Naive thymus-derived CD4-positive, alpha-beta T cell (primary cell): ENCODE measurements around the gene MYL6. TPM values are rescaled to one million over a fixed set of nuclear protein-coding genes. Genes with fewer than 3 reads are reported as not detected.
"Not testable (repeated sequence)": the region's sequence is repeated elsewhere in the genome, so short reads cannot be mapped to it uniquely, and the experiment has no call there.

Experiments
- ATAC-seq: fragments of 150-1000 bp; cut with Tn5 transposase; 2 replicates; pipeline ENCODE4 v1.10.0; 2021; ENCODE audit warnings: mild to moderate bottlenecking, moderate library complexity
- CTCF ChIA-PET: fragments of 350-600 bp; sonication (Branson Sonifier 250); formaldehyde crosslinking; loops from one replicate; lab custom pipeline; 2021; ENCODE audit warnings: antibody characterized with exemption; lab: Charles Lee
- POLR2A ChIA-PET: fragments of 350-600 bp; sonication (Branson Sonifier 250); formaldehyde crosslinking; loops from one replicate; lab custom pipeline; 2021; ENCODE audit warnings: antibody characterized with exemption, inconsistent platforms; lab: Charles Lee
- DNase-seq, 9 donors: peaks; one replicate each; pipeline versions ENCODE4 v3.0.0 to v3.0.0-alpha.2; 2020 to 2022; ENCODE audit warnings: mixed read lengths in 1 of 9
- H3K27ac ChIP-seq: one replicate; pipeline ENCODE4 v1.7.0; 2013; ENCODE audit warnings: mild to moderate bottlenecking, low read depth, low read length, moderate library complexity
- H3K27me3 ChIP-seq, 2 donors: one replicate each; pipeline ENCODE4 v1.7.0; 2013; ENCODE audit warnings: low read length in 2 of 2, mild to moderate bottlenecking in 2 of 2, moderate library complexity in 2 of 2; ENCODE audit not compliant: control insufficient read depth in 2 of 2, insufficient read depth in 2 of 2
- H3K36me3 ChIP-seq, 3 experiments: 1 replicate in 2 of 3; 2 replicates in 1 of 3; pipeline ENCODE4 v1.7.0; 2013; ENCODE audit warnings: low read length in 3 of 3, mild to moderate bottlenecking in 3 of 3, moderate library complexity in 1 of 3; ENCODE audit not compliant: insufficient read depth in 3 of 3, control insufficient read depth in 2 of 3
- H3K4me1 ChIP-seq, 2 donors: one replicate each; pipeline ENCODE4 v1.7.0; 2013; ENCODE audit warnings: low read length in 2 of 2, mild to moderate bottlenecking in 2 of 2, moderate library complexity in 1 of 2; ENCODE audit not compliant: control insufficient read depth in 2 of 2, insufficient read depth in 2 of 2
- H3K4me3 ChIP-seq: 2 replicates; pipeline ENCODE4 v1.7.0; 2013; ENCODE audit warnings: mild to moderate bottlenecking, low read length
- H3K9me3 ChIP-seq, 3 experiments: 1 replicate in 2 of 3; 2 replicates in 1 of 3; pipeline ENCODE4 v1.7.0; 2013; ENCODE audit warnings: low read length in 3 of 3; ENCODE audit not compliant: control insufficient read depth in 2 of 3
- H3K27ac Mint-ChIP-seq, 9 donors: one replicate each; pipeline ENCODE4 v1.8.0; 2020 to 2022; ENCODE audit warnings: mixed read lengths in 9 of 9, mild to moderate bottlenecking in 8 of 9, moderate library complexity in 5 of 9, inconsistent platforms in 2 of 9
- H3K27me3 Mint-ChIP-seq, 5 donors: one replicate each; pipeline ENCODE4 v1.8.0; 2021 to 2022; ENCODE audit warnings: mixed read lengths in 5 of 5, mild to moderate bottlenecking in 1 of 5
- H3K36me3 Mint-ChIP-seq, 5 donors: one replicate each; pipeline ENCODE4 v1.8.0; 2020 to 2022; ENCODE audit warnings: mixed read lengths in 5 of 5, mild to moderate bottlenecking in 3 of 5, inconsistent platforms in 1 of 5
- H3K4me1 Mint-ChIP-seq, 7 donors: one replicate each; pipeline ENCODE4 v1.8.0; 2020 to 2022; ENCODE audit warnings: mixed read lengths in 7 of 7, mild to moderate bottlenecking in 3 of 7, inconsistent platforms in 1 of 7
- H3K4me3 Mint-ChIP-seq, 10 donors: one replicate each; pipeline ENCODE4 v1.8.0; 2020 to 2022; ENCODE audit warnings: mild to moderate bottlenecking in 10 of 10, mixed read lengths in 10 of 10, moderate library complexity in 6 of 10, inconsistent platforms in 2 of 10
- H3K9me3 Mint-ChIP-seq, 11 donors: one replicate each; pipeline ENCODE4 v1.8.0; 2020 to 2022; ENCODE audit warnings: mixed read lengths in 11 of 11, mild to moderate bottlenecking in 4 of 11, inconsistent platforms in 1 of 11, moderate library complexity in 1 of 11
- intact Hi-C, 2 donors: fragments of 100-400 bp; cut with micrococcal nuclease; formaldehyde crosslinking; loops; one replicate each; pipeline ENCODE4 v1.15.1; 2023
- polyA plus RNA-seq, 2 donors: library from polyadenylated mRNA; unstranded; fragments of 300-500 nt; fragmentation: Illumina TruSeq; gene quantifications; one replicate each; pipeline ENCODE4 v1.2.3, GENCODE V29; 2021
- total RNA-seq, 6 experiments: library from RNA in 5 of 6; stranded (reverse) in 5 of 6; gene quantifications; 1 replicate in 5 of 6; 2 replicates in 1 of 6; pipeline ENCODE4 v1.2.3 and lab custom pipeline; 2021 to 2026

MYL6 gene
- total and polyA plus RNA-seq, 7 experiments from 2014 or later = 428 to 2,144 (median 805) TPM

- H3K27me3 ChIP-seq = no peaks in the 10 kb centered on the region
- ATAC-seq = no peak
- peaks cover 0 to 9% (median 0%) of the 10 kb centered on the region in 3 experiments for H3K36me3 ChIP-seq
- intact Hi-C loops = loop anchor here in 1 of 2 donors (5.0 kb wide), 1 partner anchor 183 kb away; the partner anchor contains the start of gene RAB5B
- DNase-seq = no peak
- H3K4me1 ChIP-seq = peaks cover 35 to 36% of the 10 kb centered on the region in 2 donors
- H3K4me1 Mint-ChIP-seq = peaks cover 31 to 64% (median 55%) of the 10 kb centered on the region in 7 donors
- no peak overlapping the region for H3K27ac ChIP-seq
- POLR2A ChIA-PET = interaction anchor here (0.5 to 12.7 kb wide), 7 partner anchors 9 to 140 kb away, joined by 3 to 161 read pairs (median 4); partner anchors contain the start of genes ESYT1, PA2G4 and SMARCC2
- H3K4me3 ChIP-seq = no peak overlapping the region
- peak overlapping the region in 9 of 10 donors; percentile 0 to 56 (median 41) for H3K4me3 Mint-ChIP-seq
- peaks cover 0 to 34% (median 6%) of the 10 kb centered on the region in 5 donors for H3K36me3 Mint-ChIP-seq
- H3K27me3 Mint-ChIP-seq = no peaks in the 10 kb centered on the region
- peak overlapping the region in 3 of 9 donors; percentile 10 to 65 (median 31) for H3K27ac Mint-ChIP-seq
- H3K9me3 Mint-ChIP-seq = no peaks in the 10 kb centered on the region
- H3K9me3 ChIP-seq = no peaks in the 10 kb centered on the region
- CTCF ChIA-PET = interaction anchor here (0.7 to 1.8 kb wide), 4 partner anchors 26 to 176 kb away, joined by 3 to 7 read pairs (median 4); partner anchors contain the start of genes SMARCC2 and ZC3H10
Measured at GRCh38 chr12:56155256-56155845, 2.8 kb upstream of the MYL6 start.

GRCh38 chr12:56156464-56157200 lies 1.5 kb upstream of the MYL6 start:
- H3K27ac ChIP-seq = peak overlapping the region; percentile 98
- intact Hi-C loops = loop anchor here in 1 of 2 donors (1.0 to 5.0 kb wide), 2 partner anchors 18 to 184 kb away; partner anchors contain the start of gene RAB5B
- Mint-ChIP-seq H3K27ac (peak overlapping the region; percentile 88 to 99 (median 97)), H3K4me3 (peak overlapping the region; percentile 94 to 99 (median 96)), H3K36me3 (peaks cover 0 to 40% (median 10%) of the 10 kb centered on the region in 5 donors), H3K4me1 (peaks cover 31 to 64% (median 56%) of the 10 kb centered on the region in 7 donors)
- peaks cover 4 to 22% (median 9%) of the 10 kb centered on the region in 3 experiments for H3K36me3 ChIP-seq
- not testable (repeated sequence) for H3K27me3 ChIP-seq, ATAC-seq, H3K4me3 ChIP-seq, H3K9me3 Mint-ChIP-seq, H3K9me3 ChIP-seq, DNase-seq, H3K27me3 Mint-ChIP-seq
- POLR2A ChIA-PET = interaction anchor here (0.6 to 12.7 kb wide), 5 partner anchors 19 to 407 kb away, joined by 3 to 161 read pairs (median 3); partner anchors contain the start of genes ESYT1 and ZC3H10
- CTCF ChIA-PET = interaction anchor here (0.6 to 1.8 kb wide), 3 partner anchors 27 to 38 kb away, joined by 3 to 7 read pairs (median 5); partner anchors contain the start of gene SMARCC2
- H3K4me1 ChIP-seq = peaks cover 32 to 39% of the 10 kb centered on the region in 2 donors

- ChIA-PET CTCF (interaction anchor here (1.8 to 3.8 kb wide), 2 partner anchors 32 to 38 kb away, joined by 5 to 15 read pairs; partner anchors contain the start of genes SMARCC2 and ZC3H10), POLR2A (interaction anchor here (0.6 to 12.7 kb wide), 9 partner anchors 10 to 406 kb away, joined by 3 to 161 read pairs (median 4); partner anchors contain the start of genes ESYT1, RPL41, SMARCC2 and ZC3H10)
- intact Hi-C loops = loop anchor here (1.0 to 5.0 kb wide), 9 partner anchors 19 to 203 kb away; partner anchors contain the start of genes SMARCC2 (in 2 of the 2), ZC3H10 (in 2 of the 2), NABP2 (in 1 of the 2) and RAB5B (in 1 of the 2)
- Histone ChIP-seq H3K36me3 (peaks cover 4 to 30% (median 14%) of the 10 kb centered on the region in 3 experiments), H3K27me3 (no peaks in the 10 kb centered on the region), H3K4me3 (peak overlapping the region; percentile 83), H3K4me1 (peaks cover 30 to 33% of the 10 kb centered on the region in 2 donors), H3K9me3 (no peaks in the 10 kb centered on the region), H3K27ac (peak overlapping the region; percentile 98)
- no peaks in the 10 kb centered on the region for H3K27me3 Mint-ChIP-seq
- peak; percentile 26 to 75 (median 67) for DNase-seq
- peak; percentile 49 for ATAC-seq
- no peaks in the 10 kb centered on the region for H3K9me3 Mint-ChIP-seq
- peak overlapping the region; percentile 94 to 99 (median 96) for H3K4me3 Mint-ChIP-seq
- H3K27ac Mint-ChIP-seq = peak overlapping the region; percentile 88 to 99 (median 97)
- peaks cover 31 to 62% (median 57%) of the 10 kb centered on the region in 7 donors for H3K4me1 Mint-ChIP-seq
- peaks cover 0 to 40% (median 10%) of the 10 kb centered on the region in 5 donors for H3K36me3 Mint-ChIP-seq
Measured at GRCh38 chr12:56157201-56158028, 744 bp upstream of the MYL6 start.

GRCh38 chr12:56158926-56159461 lies 835 bp downstream of the MYL6 start:
- DNase-seq = peak in 3 of 9 donors; percentile 28 to 36 (median 32)
- peaks cover 24 to 26% of the 10 kb centered on the region in 2 donors for H3K4me1 ChIP-seq
- CTCF ChIA-PET = interaction anchor here (1.0 to 3.8 kb wide), 7 partner anchors 17 to 305 kb away, joined by 3 to 15 read pairs (median 3); partner anchors contain the start of genes ESYT1, SMARCC2 and ZC3H10
- no peaks in the 10 kb centered on the region for H3K9me3 Mint-ChIP-seq
- H3K36me3 Mint-ChIP-seq = peaks cover 0 to 47% (median 10%) of the 10 kb centered on the region in 5 donors
- H3K4me3 ChIP-seq = peak overlapping the region; percentile 89
- H3K27ac Mint-ChIP-seq = peak overlapping the region; percentile 88 to 99 (median 97)
- no peak for ATAC-seq
- intact Hi-C loops = loop anchor here (1.0 to 5.0 kb wide), 8 partner anchors 30 to 202 kb away; partner anchors contain the start of genes SMARCC2 (in 2 of the 2), ZC3H10 (in 2 of the 2), NABP2 (in 1 of the 2) and RAB5B (in 1 of the 2)
- H3K4me1 Mint-ChIP-seq = peaks cover 31 to 55% (median 52%) of the 10 kb centered on the region in 7 donors
- peaks cover 4 to 46% (median 20%) of the 10 kb centered on the region in 3 experiments for H3K36me3 ChIP-seq
- no peaks in the 10 kb centered on the region for H3K9me3 ChIP-seq
- POLR2A ChIA-PET = interaction anchor here (0.6 to 12.7 kb wide), 17 partner anchors 9 to 1266 kb away, joined by 3 to 161 read pairs (median 4); partner anchors contain the start of genes CNPY2, DGKA, ESYT1 and RAB5B
- peak overlapping the region; percentile 94 to 99 (median 96) for H3K4me3 Mint-ChIP-seq
- peak overlapping the region; percentile 98 for H3K27ac ChIP-seq
- no peaks in the 10 kb centered on the region for H3K27me3 ChIP-seq
- no peaks in the 10 kb centered on the region for H3K27me3 Mint-ChIP-seq
